Mesothelial cell of epicardium (in vitro differentiated cells): ENCODE measurements around the gene SLC12A4. TPM values are rescaled to one million over a fixed set of nuclear protein-coding genes. Genes with fewer than 3 reads are reported as not detected.
"Not testable (repeated sequence)": the region's sequence is repeated elsewhere in the genome, so short reads cannot be mapped to it uniquely, and the experiment has no call there.

Experiments used
- DNase-seq, 2 experiments: peaks; one replicate each; pipeline ENCODE4 v3.0.0; 2021; ENCODE audit warnings: low spot score in 2 of 2; ENCODE audit not compliant: unreplicated experiment in 2 of 2
- H3K27ac Mint-ChIP-seq: 2 replicates; pipeline ENCODE4 v1.8.0; 2021; ENCODE audit warnings: mixed read lengths
- H3K27me3 Mint-ChIP-seq: 2 replicates; pipeline ENCODE4 v1.8.0; 2021; ENCODE audit warnings: low read depth, mixed read lengths
- H3K36me3 Mint-ChIP-seq: 2 replicates; pipeline ENCODE4 v1.8.0; 2021; ENCODE audit warnings: mixed read lengths
- H3K4me1 Mint-ChIP-seq: 2 replicates; pipeline ENCODE4 v1.8.0; 2021; ENCODE audit warnings: mixed read lengths
- H3K4me3 Mint-ChIP-seq: 2 replicates; pipeline ENCODE4 v1.8.0; 2021; ENCODE audit warnings: mild to moderate bottlenecking, moderate library complexity, mixed read lengths
- H3K9me3 Mint-ChIP-seq: 2 replicates; pipeline ENCODE4 v1.8.0; 2021; ENCODE audit warnings: mixed read lengths
- total RNA-seq: library from RNA; stranded (reverse); gene quantifications from 3 replicates; pipeline ENCODE4 v1.2.1, GENCODE V29; 2021
- TF ChIP-seq, protein P1 (sequence below): fragments of 200-600 bp; sonication (generic); IDR thresholded peaks from one replicate; pipeline ENCODE4 v1.5.0; 2021; ENCODE audit warnings: antibody characterized with exemption; ENCODE audit not compliant: unreplicated experiment

SLC12A4 gene
- total RNA-seq, 1 donor from 2014 or later: 155 TPM

DNA sequence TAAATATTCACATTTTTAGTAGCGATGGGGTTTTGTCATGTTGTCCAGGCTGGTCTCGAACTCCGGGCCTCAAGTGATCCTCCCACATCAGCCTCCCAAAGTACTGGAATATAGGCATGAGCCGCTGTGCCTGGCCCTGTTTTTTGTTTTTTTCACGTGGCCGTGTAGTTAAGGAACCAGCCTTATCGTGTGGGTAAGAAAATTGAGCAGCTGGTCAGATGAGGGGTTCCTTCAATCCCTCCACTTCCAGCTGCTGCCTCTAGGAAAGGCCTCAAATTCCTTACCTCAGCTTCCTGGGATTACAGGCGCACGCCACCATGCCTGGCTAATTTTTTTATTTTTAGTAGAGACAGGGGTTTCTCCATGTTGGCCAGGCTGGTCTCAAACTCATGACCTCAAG is 36.8 kb upstream of the SLC12A4 start:
- H3K36me3 Mint-ChIP-seq: no peaks in the 10 kb centered on the region
- TF ChIP-seq, protein P1, sequence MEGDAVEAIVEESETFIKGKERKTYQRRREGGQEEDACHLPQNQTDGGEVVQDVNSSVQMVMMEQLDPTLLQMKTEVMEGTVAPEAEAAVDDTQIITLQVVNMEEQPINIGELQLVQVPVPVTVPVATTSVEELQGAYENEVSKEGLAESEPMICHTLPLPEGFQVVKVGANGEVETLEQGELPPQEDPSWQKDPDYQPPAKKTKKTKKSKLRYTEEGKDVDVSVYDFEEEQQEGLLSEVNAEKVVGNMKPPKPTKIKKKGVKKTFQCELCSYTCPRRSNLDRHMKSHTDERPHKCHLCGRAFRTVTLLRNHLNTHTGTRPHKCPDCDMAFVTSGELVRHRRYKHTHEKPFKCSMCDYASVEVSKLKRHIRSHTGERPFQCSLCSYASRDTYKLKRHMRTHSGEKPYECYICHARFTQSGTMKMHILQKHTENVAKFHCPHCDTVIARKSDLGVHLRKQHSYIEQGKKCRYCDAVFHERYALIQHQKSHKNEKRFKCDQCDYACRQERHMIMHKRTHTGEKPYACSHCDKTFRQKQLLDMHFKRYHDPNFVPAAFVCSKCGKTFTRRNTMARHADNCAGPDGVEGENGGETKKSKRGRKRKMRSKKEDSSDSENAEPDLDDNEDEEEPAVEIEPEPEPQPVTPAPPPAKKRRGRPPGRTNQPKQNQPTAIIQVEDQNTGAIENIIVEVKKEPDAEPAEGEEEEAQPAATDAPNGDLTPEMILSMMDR: no peak

DNA sequence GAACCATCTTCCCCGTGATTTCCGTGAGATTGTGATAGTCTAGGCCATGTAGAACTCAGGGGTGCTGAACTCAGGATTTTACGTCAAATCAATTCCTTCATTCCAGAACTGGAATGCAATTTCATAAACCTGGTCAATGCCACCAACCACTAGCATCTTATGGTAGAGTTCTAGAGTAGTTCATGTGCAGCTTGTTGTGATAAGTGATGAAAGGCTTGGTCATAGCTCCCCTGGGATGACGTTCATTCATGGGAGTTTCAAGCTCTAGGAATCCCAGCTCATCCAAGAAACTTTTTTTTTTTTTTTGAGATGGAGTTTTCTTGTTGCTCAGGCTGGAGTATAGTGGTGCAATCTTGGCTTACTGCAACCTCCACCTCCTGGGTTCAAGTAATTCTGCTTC is 34.6 kb upstream of the SLC12A4 start:
- H3K27ac Mint-ChIP-seq: no peak overlapping the region
- TF ChIP-seq, protein P1: no peak
- H3K4me3 Mint-ChIP-seq: no peak overlapping the region
- H3K9me3 Mint-ChIP-seq: no peaks in the 10 kb centered on the region
- no peaks in the 10 kb centered on the region for H3K4me1 Mint-ChIP-seq
- DNase-seq: no peak
- no peaks in the 10 kb centered on the region for H3K36me3 Mint-ChIP-seq
- no peaks in the 10 kb centered on the region for H3K27me3 Mint-ChIP-seq

More for the DNA sequence above, 36.8 kb upstream of the SLC12A4 start:
- Mint-ChIP-seq H3K27ac (no peak overlapping the region), H3K9me3 (no peaks in the 10 kb centered on the region), H3K4me1 (no peaks in the 10 kb centered on the region), H3K4me3 (no peak overlapping the region), H3K27me3 (peaks cover 1% of the 10 kb centered on the region)
- no peak for DNase-seq

GRCh38 chr16:68000450-68000849 is 32.0 kb upstream of the SLC12A4 start:
- Mint-ChIP-seq H3K27me3 (no peaks in the 10 kb centered on the region), H3K4me1 (no peaks in the 10 kb centered on the region), H3K4me3 (no peak overlapping the region), H3K9me3 (no peaks in the 10 kb centered on the region), H3K36me3 (no peaks in the 10 kb centered on the region), H3K27ac (no peak overlapping the region)
- DNase-seq: no peak
- TF ChIP-seq, protein P1: no peak

GRCh38 chr16:67999985-68000384 is 31.5 kb upstream of the SLC12A4 start:
- TF ChIP-seq, protein P1: no peak
- no peaks in the 10 kb centered on the region for H3K27me3 Mint-ChIP-seq
- H3K27ac Mint-ChIP-seq: no peak overlapping the region
- H3K4me3 Mint-ChIP-seq: no peak overlapping the region
- no peaks in the 10 kb centered on the region for H3K36me3 Mint-ChIP-seq
- no peak for DNase-seq
- no peaks in the 10 kb centered on the region for H3K9me3 Mint-ChIP-seq
- no peaks in the 10 kb centered on the region for H3K4me1 Mint-ChIP-seq

- DNase-seq, H3K36me3 Mint-ChIP-seq, H3K9me3 Mint-ChIP-seq, H3K27ac Mint-ChIP-seq, H3K4me3 Mint-ChIP-seq, H3K4me1 Mint-ChIP-seq, H3K27me3 Mint-ChIP-seq: not testable (repeated sequence)
These were observed 30.6 kb upstream of the SLC12A4 start, which contains the start of gene DPEP2 for GRCh38 chr16:67998779-67999688. Gene DPEP2, minus strand, starts transcription at chr16:67999484. Its CDS starts 6,272 bp downstream, at chr16:67993212.

- not testable (repeated sequence) for H3K4me3 Mint-ChIP-seq, H3K36me3 Mint-ChIP-seq, H3K27ac Mint-ChIP-seq, H3K4me1 Mint-ChIP-seq, H3K9me3 Mint-ChIP-seq, DNase-seq, H3K27me3 Mint-ChIP-seq
These were observed 29.9 kb upstream of the SLC12A4 start for GRCh38 chr16:67998231-67998778.
